Measurements from ENCODE around the gene NSG2.

DNA sequence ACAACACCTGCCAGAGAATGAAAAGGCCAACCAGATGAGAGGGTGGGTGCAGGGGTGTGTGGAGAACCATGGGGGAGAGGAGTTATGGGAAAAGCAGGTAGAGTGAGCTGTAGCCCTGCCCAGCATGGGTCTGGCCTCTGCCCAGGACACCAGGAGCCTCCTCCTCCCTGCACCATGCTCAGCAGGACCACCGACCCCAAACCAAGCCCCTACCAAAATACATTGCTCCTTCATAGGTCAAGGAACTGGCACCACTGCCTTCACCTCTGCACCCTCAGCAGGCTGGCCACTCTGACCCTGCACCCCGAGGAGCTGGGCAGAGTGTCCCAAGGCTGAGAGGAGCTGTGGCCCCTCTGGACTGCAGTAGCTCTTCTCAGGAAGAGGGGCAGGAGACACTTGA is 102.0 kb downstream of the NSG2 start:
- no peak for TF ChIP-seq POLR2A (IDR thresholded peaks at IDR 0.05)
- TF ChIP-seq, protein P1, sequence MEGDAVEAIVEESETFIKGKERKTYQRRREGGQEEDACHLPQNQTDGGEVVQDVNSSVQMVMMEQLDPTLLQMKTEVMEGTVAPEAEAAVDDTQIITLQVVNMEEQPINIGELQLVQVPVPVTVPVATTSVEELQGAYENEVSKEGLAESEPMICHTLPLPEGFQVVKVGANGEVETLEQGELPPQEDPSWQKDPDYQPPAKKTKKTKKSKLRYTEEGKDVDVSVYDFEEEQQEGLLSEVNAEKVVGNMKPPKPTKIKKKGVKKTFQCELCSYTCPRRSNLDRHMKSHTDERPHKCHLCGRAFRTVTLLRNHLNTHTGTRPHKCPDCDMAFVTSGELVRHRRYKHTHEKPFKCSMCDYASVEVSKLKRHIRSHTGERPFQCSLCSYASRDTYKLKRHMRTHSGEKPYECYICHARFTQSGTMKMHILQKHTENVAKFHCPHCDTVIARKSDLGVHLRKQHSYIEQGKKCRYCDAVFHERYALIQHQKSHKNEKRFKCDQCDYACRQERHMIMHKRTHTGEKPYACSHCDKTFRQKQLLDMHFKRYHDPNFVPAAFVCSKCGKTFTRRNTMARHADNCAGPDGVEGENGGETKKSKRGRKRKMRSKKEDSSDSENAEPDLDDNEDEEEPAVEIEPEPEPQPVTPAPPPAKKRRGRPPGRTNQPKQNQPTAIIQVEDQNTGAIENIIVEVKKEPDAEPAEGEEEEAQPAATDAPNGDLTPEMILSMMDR (IDR thresholded peaks at IDR 0.05): no peak
